ENCODE results near the gene ZNF117.
"Not testable (repeated sequence)": the region's sequence is repeated elsewhere in the genome, so short reads cannot be mapped to it uniquely, and the experiment has no call there.

The ZNF117 gene

DNA sequence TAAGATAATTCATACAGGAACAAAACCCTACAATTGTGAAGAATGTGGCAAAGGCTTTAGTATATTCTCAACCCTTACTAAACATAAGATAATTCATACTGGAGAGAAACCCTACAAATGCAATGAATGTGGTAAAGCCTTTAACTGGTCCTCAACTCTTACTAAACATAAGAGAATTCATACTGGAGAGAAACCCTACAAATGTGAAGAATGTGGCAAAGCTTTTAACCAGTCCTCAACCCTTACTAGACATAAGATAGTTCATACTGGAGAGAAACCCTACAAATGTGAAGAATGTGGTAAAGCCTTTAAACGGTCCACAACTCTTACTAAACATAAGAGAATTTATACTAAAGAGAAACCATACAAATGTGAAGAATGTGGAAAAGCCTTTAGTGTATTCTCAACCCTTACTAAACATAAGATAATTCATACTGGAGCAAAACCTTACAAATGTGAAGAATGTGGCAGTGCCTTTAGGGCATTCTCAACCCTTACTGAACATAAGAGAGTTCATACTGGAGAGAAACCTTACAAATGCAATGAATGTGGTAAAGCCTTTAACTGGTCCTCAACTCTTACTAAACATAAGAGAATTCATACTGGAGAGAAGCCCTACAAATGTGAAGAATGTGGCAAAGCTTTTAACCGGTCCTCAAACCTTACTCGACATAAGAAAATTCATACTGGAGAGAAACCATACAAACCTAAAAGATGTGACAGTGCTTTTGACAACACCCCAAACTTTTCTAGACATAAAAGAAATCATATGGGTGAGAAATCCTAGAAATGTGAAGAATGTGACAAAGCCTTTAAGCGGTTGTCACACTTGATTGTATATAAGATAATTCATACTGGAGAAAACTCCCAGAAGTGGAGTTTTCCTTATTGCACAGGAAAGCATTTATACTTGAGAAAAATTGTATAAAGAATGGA is 62.3 kb downstream of the ZNF117 start:
- DNase-seq = not testable (repeated sequence)

Measured in anterior cingulate cortex (tissue), 58 donors.